ENCODE data around the gene NOX3. TPM values are rescaled to one million over a fixed set of nuclear protein-coding genes. Genes with fewer than 3 reads are reported as not detected.

Gene NOX3
- total RNA-seq, 1 experiment from 2014 or later: not detected

GRCh38 chr6:155466539-155466938, 10.9 kb upstream of the NOX3 start:
- intact Hi-C loops (cut with micrococcal nuclease): no loop called here
- H3K9me3 Mint-ChIP-seq (ENCODE audit: unreplicated experiment): peaks cover 11% of the 10 kb centered on the region
- no peak overlapping the region for H3K4me3 Mint-ChIP-seq (ENCODE audit: unreplicated experiment)
- ChIA-PET POLR2A (no interaction called here), CTCF (no interaction called here)
- BruUV-seq (replicated peaks): no TSS peak
- no peaks in the 10 kb centered on the region for H3K36me3 Mint-ChIP-seq (ENCODE audit: insufficient read depth, unreplicated experiment)
- H3K27me3 Mint-ChIP-seq (ENCODE audit: insufficient read depth, unreplicated experiment): no peaks in the 10 kb centered on the region
- no peak for DNase-seq (ENCODE audit: unreplicated experiment)
- H3K4me1 Mint-ChIP-seq (ENCODE audit: insufficient read depth, unreplicated experiment): no peaks in the 10 kb centered on the region
- H3K27ac Mint-ChIP-seq (ENCODE audit: low read depth, unreplicated experiment): no peak overlapping the region
- no peak for TF ChIP-seq CTCF (IDR thresholded peaks at IDR 0.05; ENCODE audit: unreplicated experiment)

GRCh38 chr6:155461556-155461955, 5.9 kb upstream of the NOX3 start:
- Mint-ChIP-seq H3K4me1 (ENCODE audit: insufficient read depth, unreplicated experiment) (no peaks in the 10 kb centered on the region), H3K27me3 (ENCODE audit: insufficient read depth, unreplicated experiment) (no peaks in the 10 kb centered on the region), H3K4me3 (ENCODE audit: unreplicated experiment) (no peak overlapping the region), H3K9me3 (ENCODE audit: unreplicated experiment) (no peaks in the 10 kb centered on the region), H3K27ac (ENCODE audit: low read depth, unreplicated experiment) (no peak overlapping the region), H3K36me3 (ENCODE audit: insufficient read depth, unreplicated experiment) (no peaks in the 10 kb centered on the region)
- ChIA-PET CTCF (interaction anchor here (0.7 kb wide), 1 partner anchor 492 kb away, joined by 3 read pairs; no protein-coding TSS in a partner anchor), POLR2A (no interaction called here)
- TF ChIP-seq CTCF (IDR thresholded peaks at IDR 0.05; ENCODE audit: unreplicated experiment): no peak
- BruUV-seq (replicated peaks): no TSS peak
- intact Hi-C loops (cut with micrococcal nuclease): no loop called here
- DNase-seq (ENCODE audit: unreplicated experiment): no peak

- H3K4me1 Mint-ChIP-seq (ENCODE audit: insufficient read depth, unreplicated experiment): no peaks in the 10 kb centered on the region
- H3K9me3 Mint-ChIP-seq (ENCODE audit: unreplicated experiment): no peaks in the 10 kb centered on the region
- DNase-seq (ENCODE audit: unreplicated experiment): no peak
- no peak overlapping the region for H3K27ac Mint-ChIP-seq (ENCODE audit: low read depth, unreplicated experiment)
- CTCF ChIA-PET: no interaction called here
- no peaks in the 10 kb centered on the region for H3K36me3 Mint-ChIP-seq (ENCODE audit: insufficient read depth, unreplicated experiment)
- no peak overlapping the region for H3K4me3 Mint-ChIP-seq (ENCODE audit: unreplicated experiment)
- no peaks in the 10 kb centered on the region for H3K27me3 Mint-ChIP-seq (ENCODE audit: insufficient read depth, unreplicated experiment)
- no peak for TF ChIP-seq CTCF (IDR thresholded peaks at IDR 0.05; ENCODE audit: unreplicated experiment)
- no TSS peak for BruUV-seq (replicated peaks)
- POLR2A ChIA-PET: no interaction called here
- intact Hi-C loops (cut with micrococcal nuclease): no loop called here
Measured at GRCh38 chr6:155454471-155454870, 1.2 kb downstream of the NOX3 start.

GRCh38 chr6:155454008-155454407, 1.6 kb downstream of the NOX3 start:
- Mint-ChIP-seq H3K27ac (ENCODE audit: low read depth, unreplicated experiment) (no peak overlapping the region), H3K4me3 (ENCODE audit: unreplicated experiment) (no peak overlapping the region)
- BruUV-seq (replicated peaks): no TSS peak

More at GRCh38 chr6:155454008-155454407, 1.6 kb downstream of the NOX3 start:
- Mint-ChIP-seq H3K36me3 (ENCODE audit: insufficient read depth, unreplicated experiment) (no peaks in the 10 kb centered on the region), H3K9me3 (ENCODE audit: unreplicated experiment) (no peaks in the 10 kb centered on the region), H3K4me1 (ENCODE audit: insufficient read depth, unreplicated experiment) (no peaks in the 10 kb centered on the region), H3K27me3 (ENCODE audit: insufficient read depth, unreplicated experiment) (no peaks in the 10 kb centered on the region)
- intact Hi-C loops (cut with micrococcal nuclease): no loop called here
- ChIA-PET POLR2A (no interaction called here), CTCF (no interaction called here)
- no peak for TF ChIP-seq CTCF (IDR thresholded peaks at IDR 0.05; ENCODE audit: unreplicated experiment)
- DNase-seq (ENCODE audit: unreplicated experiment): no peak
